ENCODE measurements around the gene MSH5. TPM values are rescaled to one million over a fixed set of nuclear protein-coding genes. Genes with fewer than 3 reads are reported as not detected.

Gene MSH5
- total and polyA plus RNA-seq, 2 of the 13 experiments (the other 11 are each of a cell fraction or from before 2014, with no cell fraction given), result 10.2 to 38.7 TPM

DNA sequence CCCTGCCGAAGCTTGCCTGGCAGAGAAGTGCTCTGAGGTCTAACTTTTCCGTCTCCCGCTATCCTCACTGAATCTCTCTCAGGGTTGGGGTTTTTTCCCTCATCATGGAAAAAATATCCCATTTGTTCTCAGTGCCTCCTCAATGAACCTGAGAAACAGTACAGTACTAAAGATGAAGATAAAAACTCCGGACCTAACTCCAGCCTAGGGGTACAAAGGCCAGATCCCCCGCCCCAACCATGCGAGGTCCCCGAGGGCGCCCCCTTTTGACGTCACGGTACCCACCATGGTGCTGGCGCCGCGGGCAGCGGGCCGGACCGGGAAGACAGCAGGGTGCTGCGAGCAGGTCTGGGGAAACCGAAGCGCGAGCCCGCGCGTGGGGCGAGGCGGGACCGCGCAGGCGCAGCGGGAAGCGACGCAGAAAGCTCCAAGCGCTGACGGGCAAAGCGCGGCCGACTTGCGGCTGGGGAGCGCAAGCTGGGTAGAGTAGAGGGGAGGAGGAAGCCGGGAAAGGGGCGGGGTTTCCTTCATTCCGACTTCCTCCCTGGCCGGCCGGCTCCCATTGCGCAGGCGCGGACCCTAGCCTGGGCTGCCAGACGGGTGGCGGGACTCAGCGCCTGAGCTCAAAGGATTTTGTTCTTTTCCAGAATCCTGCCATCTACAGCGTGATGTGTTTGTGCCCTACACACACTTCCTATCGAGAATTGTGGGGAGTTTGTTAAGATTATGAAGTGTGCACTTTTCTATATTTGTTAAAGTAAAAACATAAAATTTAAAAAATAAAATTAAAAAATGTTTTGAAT, 66.9 kb downstream of the MSH5 start, which contains the start of gene LSM2 (continued):
- TF ChIP-seq, protein P1, sequence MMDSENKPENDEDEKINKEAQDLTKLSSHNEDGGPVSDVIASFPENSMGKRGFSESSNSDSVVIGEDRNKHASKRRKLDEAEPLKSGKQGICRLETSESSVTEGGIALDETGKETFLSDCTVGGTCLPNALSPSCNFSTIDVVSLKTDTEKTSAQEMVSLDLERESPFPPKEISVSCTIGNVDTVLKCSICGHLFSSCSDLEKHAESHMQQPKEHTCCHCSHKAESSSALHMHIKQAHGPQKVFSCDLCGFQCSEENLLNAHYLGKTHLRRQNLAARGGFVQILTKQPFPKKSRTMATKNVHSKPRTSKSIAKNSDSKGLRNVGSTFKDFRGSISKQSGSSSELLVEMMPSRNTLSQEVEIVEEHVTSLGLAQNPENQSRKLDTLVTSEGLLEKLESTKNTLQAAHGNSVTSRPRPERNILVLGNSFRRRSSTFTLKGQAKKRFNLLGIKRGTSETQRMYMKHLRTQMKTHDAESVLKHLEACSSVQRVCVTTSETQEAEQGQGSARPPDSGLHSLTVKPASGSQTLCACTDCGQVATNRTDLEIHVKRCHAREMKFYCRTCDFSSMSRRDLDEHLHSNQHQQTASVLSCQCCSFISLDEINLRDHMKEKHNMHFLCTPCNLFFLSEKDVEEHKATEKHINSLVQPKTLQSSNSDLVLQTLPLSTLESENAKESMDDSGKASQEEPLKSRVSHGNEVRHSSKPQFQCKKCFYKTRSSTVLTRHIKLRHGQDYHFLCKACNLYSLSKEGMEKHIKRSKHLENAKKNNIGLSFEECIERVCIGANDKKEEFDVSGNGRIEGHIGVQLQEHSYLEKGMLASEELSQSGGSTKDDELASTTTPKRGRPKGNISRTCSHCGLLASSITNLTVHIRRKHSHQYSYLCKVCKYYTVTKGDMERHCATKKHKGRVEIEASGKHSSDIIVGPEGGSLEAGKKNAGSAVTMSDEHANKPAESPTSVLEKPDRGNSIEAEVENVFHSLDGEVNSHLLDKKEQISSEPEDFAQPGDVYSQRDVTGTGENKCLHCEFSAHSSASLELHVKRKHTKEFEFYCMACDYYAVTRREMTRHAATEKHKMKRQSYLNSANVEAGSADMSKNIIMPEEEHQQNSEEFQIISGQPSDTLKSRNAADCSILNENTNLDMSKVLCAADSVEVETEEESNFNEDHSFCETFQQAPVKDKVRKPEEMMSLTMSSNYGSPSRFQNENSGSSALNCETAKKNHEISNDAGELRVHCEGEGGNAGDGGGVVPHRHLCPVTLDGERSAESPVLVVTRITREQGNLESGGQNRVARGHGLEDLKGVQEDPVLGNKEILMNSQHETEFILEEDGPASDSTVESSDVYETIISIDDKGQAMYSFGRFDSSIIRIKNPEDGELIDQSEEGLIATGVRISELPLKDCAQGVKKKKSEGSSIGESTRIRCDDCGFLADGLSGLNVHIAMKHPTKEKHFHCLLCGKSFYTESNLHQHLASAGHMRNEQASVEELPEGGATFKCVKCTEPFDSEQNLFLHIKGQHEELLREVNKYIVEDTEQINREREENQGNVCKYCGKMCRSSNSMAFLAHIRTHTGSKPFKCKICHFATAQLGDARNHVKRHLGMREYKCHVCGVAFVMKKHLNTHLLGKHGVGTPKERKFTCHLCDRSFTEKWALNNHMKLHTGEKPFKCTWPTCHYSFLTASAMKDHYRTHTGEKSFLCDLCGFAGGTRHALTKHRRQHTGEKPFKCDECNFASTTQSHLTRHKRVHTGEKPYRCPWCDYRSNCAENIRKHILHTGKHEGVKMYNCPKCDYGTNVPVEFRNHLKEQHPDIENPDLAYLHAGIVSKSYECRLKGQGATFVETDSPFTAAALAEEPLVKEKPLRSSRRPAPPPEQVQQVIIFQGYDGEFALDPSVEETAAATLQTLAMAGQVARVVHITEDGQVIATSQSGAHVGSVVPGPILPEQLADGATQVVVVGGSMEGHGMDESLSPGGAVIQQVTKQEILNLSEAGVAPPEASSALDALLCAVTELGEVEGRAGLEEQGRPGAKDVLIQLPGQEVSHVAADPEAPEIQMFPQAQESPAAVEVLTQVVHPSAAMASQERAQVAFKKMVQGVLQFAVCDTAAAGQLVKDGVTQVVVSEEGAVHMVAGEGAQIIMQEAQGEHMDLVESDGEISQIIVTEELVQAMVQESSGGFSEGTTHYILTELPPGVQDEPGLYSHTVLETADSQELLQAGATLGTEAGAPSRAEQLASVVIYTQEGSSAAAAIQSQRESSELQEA (CRISPR knock-in tag; IDR thresholded peaks at IDR 0.05; ENCODE audit: not compliant biosample characterization), result peak; percentile 88
- TF ChIP-seq, protein P2, sequence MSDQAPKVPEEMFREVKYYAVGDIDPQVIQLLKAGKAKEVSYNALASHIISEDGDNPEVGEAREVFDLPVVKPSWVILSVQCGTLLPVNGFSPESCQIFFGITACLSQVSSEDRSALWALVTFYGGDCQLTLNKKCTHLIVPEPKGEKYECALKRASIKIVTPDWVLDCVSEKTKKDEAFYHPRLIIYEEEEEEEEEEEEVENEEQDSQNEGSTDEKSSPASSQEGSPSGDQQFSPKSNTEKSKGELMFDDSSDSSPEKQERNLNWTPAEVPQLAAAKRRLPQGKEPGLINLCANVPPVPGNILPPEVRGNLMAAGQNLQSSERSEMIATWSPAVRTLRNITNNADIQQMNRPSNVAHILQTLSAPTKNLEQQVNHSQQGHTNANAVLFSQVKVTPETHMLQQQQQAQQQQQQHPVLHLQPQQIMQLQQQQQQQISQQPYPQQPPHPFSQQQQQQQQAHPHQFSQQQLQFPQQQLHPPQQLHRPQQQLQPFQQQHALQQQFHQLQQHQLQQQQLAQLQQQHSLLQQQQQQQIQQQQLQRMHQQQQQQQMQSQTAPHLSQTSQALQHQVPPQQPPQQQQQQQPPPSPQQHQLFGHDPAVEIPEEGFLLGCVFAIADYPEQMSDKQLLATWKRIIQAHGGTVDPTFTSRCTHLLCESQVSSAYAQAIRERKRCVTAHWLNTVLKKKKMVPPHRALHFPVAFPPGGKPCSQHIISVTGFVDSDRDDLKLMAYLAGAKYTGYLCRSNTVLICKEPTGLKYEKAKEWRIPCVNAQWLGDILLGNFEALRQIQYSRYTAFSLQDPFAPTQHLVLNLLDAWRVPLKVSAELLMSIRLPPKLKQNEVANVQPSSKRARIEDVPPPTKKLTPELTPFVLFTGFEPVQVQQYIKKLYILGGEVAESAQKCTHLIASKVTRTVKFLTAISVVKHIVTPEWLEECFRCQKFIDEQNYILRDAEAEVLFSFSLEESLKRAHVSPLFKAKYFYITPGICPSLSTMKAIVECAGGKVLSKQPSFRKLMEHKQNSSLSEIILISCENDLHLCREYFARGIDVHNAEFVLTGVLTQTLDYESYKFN (CRISPR knock-in tag; conservative IDR thresholded peaks at IDR 0.05), result peak; percentile 87
- TF ChIP-seq, protein P3, sequence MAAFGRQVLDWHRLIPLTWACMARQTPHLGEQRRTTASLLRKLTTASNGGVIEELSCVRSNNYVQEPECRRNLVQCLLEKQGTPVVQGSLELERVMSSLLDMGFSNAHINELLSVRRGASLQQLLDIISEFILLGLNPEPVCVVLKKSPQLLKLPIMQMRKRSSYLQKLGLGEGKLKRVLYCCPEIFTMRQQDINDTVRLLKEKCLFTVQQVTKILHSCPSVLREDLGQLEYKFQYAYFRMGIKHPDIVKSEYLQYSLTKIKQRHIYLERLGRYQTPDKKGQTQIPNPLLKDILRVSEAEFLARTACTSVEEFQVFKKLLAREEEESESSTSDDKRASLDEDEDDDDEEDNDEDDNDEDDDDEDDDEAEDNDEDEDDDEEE (CRISPR knock-in tag; IDR thresholded peaks at IDR 0.05), result peak; percentile 66
- no peak; the same call in 1 of the 2 replicates for TF ChIP-seq HOXA5 (CRISPR knock-in tag; IDR thresholded peaks at IDR 0.05)
- TF ChIP-seq ZSCAN29 (CRISPR knock-in tag; conservative IDR thresholded peaks at IDR 0.05), result peak; percentile 97
- TF ChIP-seq SRSF4 (IDR thresholded peaks at IDR 0.05; ENCODE audit: low read depth, low read length, poor library complexity, severe bottlenecking), result no peak
- no peak for TF ChIP-seq EED (CRISPR knock-in tag; IDR thresholded peaks at IDR 0.05)
- TF ChIP-seq CREB1 (IDR thresholded peaks at IDR 0.05), result peak; percentile 95
- TF ChIP-seq CREB1 (CRISPR knock-in tag; IDR thresholded peaks at IDR 0.05), result peak; percentile 97
- TF ChIP-seq DR1 (CRISPR knock-in tag; IDR thresholded peaks at IDR 0.05), result peak; percentile 95
- peak in 1 of 2 experiments; percentile 43; a peak in 2 of 4 replicates for TF ChIP-seq EP300 (IDR thresholded peaks at IDR 0.05; ENCODE audit: low read depth in 2 of 2, low read length in 2 of 2)
- TF ChIP-seq EP300 (CRISPR knock-in tag; IDR thresholded peaks at IDR 0.05; ENCODE audit: borderline replicate concordance), result no peak; the same call in 1 of the 2 replicates
- TF ChIP-seq, protein P4, sequence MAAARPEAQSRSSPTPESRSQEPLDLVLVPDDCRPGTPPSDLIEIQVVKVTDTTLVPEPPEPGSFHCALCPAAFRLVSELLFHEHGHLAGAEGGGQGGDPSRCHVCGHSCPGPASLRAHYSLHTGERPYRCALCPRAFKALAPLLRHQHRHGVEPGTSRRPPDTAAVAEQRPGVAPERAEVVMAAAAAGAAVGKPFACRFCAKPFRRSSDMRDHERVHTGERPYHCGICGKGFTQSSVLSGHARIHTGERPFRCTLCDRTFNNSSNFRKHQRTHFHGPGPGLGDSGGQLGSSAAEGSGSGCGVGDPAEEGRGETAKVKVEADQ (CRISPR knock-in tag; IDR thresholded peaks at IDR 0.05; ENCODE audit: borderline replicate concordance), result peak; percentile 90; the same call in 1 of the 2 replicates

Data from HepG2 (cell line).